T-helper 1 cell treated with Interleukin-12 subunit alpha and Interleukin-12 subunit beta and Interleukin-4 antibody, amounts not matched to agents 30 ng/mL and 1 ng/mL, for 36 hours (primary cell): ENCODE measurements around the gene SNX30. TPM values are rescaled to one million over a fixed set of nuclear protein-coding genes. Genes with fewer than 3 reads are reported as not detected.

Experiments used
- intact Hi-C: fragments of 100-400 bp; cut with micrococcal nuclease; formaldehyde crosslinking; loops from one replicate; pipeline ENCODE4 v1.15.1; 2024
- total RNA-seq: library from RNA; stranded (reverse); gene quantifications from 2 replicates; pipeline ENCODE4 v1.2.3, GENCODE V29; 2022

SNX30 gene
- total RNA-seq, 1 donor from 2014 or later = 6.0 TPM

- intact Hi-C loops = no loop called here
Observed at GRCh38 chr9:112869917-112870316, 119.4 kb downstream of the SNX30 start.

- intact Hi-C loops = no loop called here
Observed at GRCh38 chr9:112870556-112870955, 120.0 kb downstream of the SNX30 start.

GRCh38 chr9:112872019-112872418 is 121.5 kb downstream of the SNX30 start:
- intact Hi-C loops = no loop called here

- intact Hi-C loops = no loop called here
Observed at GRCh38 chr9:112873773-112874405, 123.3 kb downstream of the SNX30 start.

GRCh38 chr9:112878752-112879151 is 128.2 kb downstream of the SNX30 start:
- intact Hi-C loops = no loop called here

GRCh38 chr9:112880650-112881049 is 130.1 kb downstream of the SNX30 start:
- intact Hi-C loops = no loop called here

- intact Hi-C loops = no loop called here
Observed at GRCh38 chr9:112881331-112881730, 130.8 kb downstream of the SNX30 start.

- intact Hi-C loops = no loop called here
Observed at GRCh38 chr9:112884101-112884500, 133.5 kb downstream of the SNX30 start.

- intact Hi-C loops = no loop called here
Observed at GRCh38 chr9:112884721-112885120, 134.2 kb downstream of the SNX30 start.

- intact Hi-C loops = no loop called here
Observed at GRCh38 chr9:112885324-112885723, 134.8 kb downstream of the SNX30 start.

GRCh38 chr9:112886351-112886750 is 135.8 kb downstream of the SNX30 start:
- intact Hi-C loops = no loop called here

GRCh38 chr9:112887381-112887780 is 136.8 kb downstream of the SNX30 start:
- intact Hi-C loops = no loop called here

- intact Hi-C loops = no loop called here
Observed at GRCh38 chr9:112890106-112891081, 139.8 kb downstream of the SNX30 start, which contains the start of gene SLC46A2. Gene SLC46A2, minus strand, starts transcription at chr9:112890876. Its CDS starts 195 bp downstream, at chr9:112890681.

GRCh38 chr9:112891521-112891920 is 141.0 kb downstream of the SNX30 start:
- intact Hi-C loops = no loop called here

GRCh38 chr9:112892981-112893380 is 142.4 kb downstream of the SNX30 start:
- intact Hi-C loops = no loop called here

GRCh38 chr9:112894041-112894440 is 143.5 kb downstream of the SNX30 start:
- intact Hi-C loops = no loop called here

GRCh38 chr9:112894699-112895098 is 144.1 kb downstream of the SNX30 start:
- intact Hi-C loops = no loop called here

- intact Hi-C loops = no loop called here
Observed at GRCh38 chr9:112896131-112896530, 145.6 kb downstream of the SNX30 start.

- intact Hi-C loops = no loop called here
Observed at GRCh38 chr9:112898872-112899311, 148.3 kb downstream of the SNX30 start.

- intact Hi-C loops = loop anchor here (5.0 kb wide), 1 partner anchor 458 kb away; no protein-coding TSS in a partner anchor
Observed at GRCh38 chr9:112900488-112900887, 149.9 kb downstream of the SNX30 start.

- intact Hi-C loops = loop anchor here (5.0 kb wide), 1 partner anchor 459 kb away; no protein-coding TSS in a partner anchor
Observed at GRCh38 chr9:112900901-112901300, 150.3 kb downstream of the SNX30 start.

GRCh38 chr9:112905084-112905483 is 154.5 kb downstream of the SNX30 start:
- intact Hi-C loops = no loop called here
